T follicular helper cell (primary cell): ENCODE results near the gene PRR14L.
"Not testable (repeated sequence)": the region's sequence is repeated elsewhere in the genome, so short reads cannot be mapped to it uniquely, and the experiment has no call there.

Experiments
- DNase-seq: peaks from one replicate; pipeline ENCODE4 v3.0.0-alpha.2; 2020; ENCODE audit warnings: low read depth
- total RNA-seq, 2 experiments: gene quantifications; one replicate each; lab custom pipeline; 2026; lab: John Stamatoyannopoulos, UW

The PRR14L gene
- total RNA-seq, result 109 to 145 reads per million in 2 experiments

DNA sequence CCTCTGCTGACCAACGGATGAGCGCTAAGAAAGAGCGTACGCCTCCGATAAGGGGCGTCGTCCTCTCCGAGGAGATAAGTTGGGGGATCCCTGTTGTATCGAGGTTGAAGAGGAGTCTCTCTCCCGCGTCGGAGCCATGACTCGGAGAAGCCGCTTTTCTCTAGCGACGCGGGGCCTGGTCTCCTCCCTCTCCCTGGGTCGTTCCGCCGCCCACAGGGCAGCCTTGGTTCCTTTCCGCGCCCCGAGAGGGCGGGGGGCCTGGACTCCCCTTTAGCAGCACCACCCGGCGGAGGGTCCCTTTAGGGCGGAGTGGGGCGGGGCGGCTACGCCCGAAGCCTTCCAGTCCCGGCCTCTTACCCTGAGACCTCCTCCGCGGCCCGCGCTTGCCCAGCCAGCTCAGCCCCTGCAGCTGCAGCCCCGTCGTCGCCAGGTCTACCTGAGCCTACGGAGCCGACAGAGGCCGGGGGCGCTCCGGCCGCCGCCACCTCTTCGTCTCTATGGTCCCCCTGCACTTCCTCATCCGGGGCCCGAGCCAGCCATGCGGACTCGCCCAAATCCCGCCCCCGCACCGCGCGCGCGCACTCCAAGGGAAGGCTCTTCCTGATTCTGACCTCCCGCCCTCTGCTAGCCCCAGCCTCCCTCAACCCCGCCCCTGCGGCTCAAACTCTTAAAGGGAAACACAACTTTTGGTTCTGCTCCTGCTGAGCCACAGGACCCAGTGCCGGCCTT, at the start of gene PRR14L:
TSS of gene PRR14L (minus strand) at position 497 of the 729 bp plus-strand sequence. CDS start 11,272 bp downstream, outside the sequence.
- DNase-seq, result peak; percentile 95

DNA sequence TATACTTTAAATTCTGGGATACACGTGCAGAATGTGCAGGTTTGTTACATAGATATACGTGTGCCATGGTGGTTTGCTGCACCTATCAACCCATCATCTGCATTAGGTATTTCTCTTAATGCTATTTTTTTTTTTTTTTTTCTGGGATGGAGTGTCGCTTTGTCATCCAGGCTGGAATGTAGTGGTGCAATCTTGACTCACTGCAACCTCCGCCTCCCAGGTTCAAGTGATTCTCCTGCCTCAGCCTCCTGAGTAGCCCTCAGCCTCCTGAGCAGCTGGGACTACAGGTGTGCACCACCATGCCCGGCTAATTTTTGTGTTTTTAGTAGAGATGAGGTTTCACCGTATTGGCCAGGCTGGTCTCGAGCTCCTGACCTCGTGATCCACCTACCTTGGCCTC, 49.4 kb upstream of the PRR14L start:
- not testable (repeated sequence) for DNase-seq

DNA sequence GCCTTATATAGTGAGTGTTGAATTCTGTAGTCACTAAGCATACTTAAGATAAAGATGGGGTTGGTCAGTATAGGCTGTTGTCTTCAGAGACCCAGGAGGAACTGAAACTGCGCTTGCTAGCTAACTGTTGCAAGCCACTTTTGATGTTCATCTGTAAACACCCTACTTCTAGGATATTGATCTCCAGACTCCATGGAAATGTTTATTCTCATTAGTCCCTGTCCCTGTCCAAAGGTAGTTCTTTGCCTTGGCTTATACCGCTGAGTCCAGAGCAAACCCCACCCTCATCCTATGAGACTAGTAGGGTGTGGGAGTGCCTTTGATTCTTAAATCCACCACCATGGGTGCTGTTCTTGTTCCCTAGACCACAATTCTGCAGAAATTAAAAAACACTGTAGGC, 40.3 kb upstream of the PRR14L start:
- DNase-seq, result no peak

DNA sequence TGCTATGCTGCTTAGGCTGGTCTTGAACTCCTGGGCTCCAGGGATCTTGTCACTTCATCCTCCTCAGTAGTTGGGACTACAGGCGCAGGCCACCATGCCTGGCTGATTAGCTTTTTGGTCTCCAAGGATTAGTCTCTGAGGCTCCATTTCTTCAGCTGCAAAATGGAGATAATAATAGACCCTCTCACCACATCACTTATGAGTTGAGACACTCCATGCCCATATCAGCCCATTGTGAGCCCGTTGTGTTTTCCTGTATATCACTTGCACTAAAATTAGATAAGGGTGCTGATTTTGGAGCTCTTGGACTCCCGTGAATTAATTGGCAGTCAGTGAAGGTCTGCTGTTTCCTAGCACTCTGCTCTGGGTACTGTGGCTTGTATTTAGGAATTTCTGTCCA, 39.9 kb upstream of the PRR14L start:
- DNase-seq, result no peak

DNA sequence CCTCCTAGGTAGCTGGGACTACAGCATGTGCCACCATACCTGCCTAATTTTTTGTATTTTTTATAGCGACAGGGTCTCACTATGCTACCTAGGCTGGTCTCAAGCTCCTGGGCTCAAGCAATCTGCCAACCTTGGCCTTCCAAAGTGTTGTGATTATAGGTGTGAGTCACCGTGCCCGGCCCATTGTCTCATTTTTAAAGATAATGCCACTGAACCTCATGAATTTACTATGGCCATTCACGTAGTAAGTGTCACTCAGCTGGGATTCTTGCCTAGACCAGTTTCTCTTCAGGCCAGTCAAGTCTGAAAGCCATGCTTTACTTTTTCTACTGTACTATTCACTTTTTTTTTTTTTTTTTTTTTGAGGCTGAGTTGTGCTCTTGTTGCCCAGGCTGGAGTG, 26.3 kb upstream of the PRR14L start:
- no peak for DNase-seq

DNA sequence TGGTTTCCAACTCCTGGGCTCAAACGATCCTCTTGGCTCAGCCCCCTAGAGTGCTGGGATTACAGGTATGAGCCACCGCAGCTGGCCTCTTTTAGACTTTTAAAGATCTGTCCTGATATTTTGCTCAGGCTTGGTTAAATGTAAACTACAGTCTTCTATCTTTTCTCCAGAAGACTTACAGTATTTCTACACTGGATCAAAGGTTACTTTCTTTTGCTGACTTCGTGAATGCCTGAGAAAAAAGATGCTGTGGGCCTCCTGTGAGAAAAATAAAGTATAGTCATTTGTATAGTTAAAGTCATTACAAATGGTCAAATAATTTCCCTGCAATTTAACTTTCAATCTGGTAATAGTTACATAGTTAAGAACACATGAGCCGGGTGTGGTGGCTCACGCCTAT, 23.5 kb upstream of the PRR14L start:
- no peak for DNase-seq

DNA sequence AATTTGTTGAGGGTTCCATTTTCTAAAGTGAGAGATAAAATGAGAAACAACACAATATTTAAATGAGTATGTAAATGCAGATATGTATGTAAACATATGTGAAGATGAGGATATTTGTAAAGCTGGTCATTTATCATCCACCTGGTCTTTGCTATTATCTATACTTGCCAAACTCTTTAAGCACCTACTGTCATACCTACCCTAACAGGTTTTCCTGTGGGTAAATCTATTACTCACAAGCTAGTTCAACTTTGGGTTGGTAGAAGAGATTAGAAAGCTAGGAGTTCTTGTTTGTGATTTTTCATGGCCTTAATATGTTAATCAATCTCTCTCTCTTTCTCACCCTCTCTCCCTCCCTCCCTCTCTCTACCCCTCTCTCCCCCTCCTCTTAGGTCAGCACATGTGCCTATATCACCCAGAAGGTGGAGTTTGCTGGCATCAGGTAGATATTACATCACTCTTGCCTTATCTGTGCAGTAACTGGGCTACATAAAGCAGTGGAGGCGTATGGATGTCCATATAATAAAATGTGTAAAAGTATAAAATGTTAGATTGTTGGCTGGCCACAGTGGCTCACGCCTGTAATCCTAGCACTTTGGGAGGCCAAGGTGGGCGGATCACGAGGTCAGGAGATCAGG, 18.6 kb upstream of the PRR14L start:
- no peak for DNase-seq

DNA sequence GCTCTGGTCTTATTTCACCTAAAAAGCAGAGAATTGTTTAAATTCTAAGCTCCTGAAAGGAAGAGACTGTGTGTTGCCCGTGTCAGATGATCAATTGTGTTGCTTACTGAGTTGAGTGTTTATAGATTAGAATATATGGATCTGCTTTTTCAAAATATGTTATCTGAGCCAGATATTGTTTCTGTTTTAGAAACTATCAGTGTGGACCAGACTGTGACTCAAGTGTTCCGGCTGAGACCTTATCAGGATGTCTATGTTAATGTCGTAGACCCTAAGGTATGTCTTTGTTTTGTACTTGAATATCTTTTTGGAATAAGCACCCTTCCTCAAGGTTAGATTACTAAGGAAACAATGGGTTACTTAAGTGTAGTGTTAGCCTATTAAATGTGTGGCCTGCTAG, 14.9 kb upstream of the PRR14L start:
- DNase-seq, result no peak

DNA sequence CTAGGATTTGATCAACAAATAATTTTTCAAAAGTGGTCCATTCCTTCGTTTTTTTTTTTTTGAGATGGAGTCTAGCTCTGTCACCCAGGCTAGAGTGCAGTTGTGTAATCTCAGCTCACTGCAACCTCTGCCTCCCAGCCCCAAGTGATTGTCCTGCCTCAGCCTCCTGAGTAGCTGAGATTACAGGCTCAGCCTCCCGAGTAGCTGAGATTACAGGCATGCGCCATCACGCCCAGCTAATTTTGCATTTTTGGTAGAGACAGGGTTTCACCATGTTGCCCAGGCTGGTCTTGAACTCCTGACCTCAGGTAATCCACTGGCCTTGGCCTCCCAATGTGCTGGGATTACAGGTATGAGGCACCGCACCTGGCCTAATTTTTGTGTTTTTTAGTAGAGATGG, 8.9 kb upstream of the PRR14L start:
- DNase-seq, result not testable (repeated sequence)

DNA sequence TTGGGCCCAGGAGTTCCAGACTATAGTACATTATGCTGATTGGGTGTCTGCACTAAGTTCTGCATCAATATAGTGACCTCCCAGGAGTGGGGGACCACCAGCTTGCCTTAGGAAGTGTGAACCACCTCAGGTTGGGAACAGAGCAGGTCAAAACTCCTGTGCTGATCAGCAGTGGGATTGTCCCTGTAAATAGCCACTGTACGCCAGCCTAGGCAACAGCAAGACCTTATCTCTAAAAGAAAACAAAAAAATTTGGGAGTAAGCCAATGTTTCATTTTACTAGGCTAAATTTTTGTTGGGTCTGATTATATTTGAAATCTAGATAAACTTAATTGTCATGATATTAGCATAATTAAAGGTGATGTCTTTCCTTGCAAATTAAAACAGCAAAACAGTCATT, 7.3 kb upstream of the PRR14L start:
- no peak for DNase-seq

DNA sequence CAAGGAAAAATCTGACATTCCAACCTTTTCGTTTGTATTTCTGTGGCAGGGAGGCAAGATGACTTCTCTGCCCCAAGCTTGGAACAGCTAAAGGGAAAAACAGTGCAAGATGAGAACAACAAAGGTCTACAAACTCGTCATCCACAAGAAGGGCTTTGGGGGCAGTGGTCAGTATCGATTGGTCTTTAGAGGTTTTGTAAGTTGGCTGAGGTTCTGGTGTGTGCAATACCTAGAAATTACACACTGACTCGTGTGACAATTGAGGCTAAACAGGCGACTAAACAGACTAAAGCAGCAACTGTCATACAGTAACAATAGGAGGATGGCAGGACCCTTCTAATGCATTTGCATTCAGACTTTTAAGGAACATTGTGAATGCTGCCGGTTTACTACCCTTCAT, 4.9 kb upstream of the PRR14L start:
- DNase-seq, result no peak

DNA sequence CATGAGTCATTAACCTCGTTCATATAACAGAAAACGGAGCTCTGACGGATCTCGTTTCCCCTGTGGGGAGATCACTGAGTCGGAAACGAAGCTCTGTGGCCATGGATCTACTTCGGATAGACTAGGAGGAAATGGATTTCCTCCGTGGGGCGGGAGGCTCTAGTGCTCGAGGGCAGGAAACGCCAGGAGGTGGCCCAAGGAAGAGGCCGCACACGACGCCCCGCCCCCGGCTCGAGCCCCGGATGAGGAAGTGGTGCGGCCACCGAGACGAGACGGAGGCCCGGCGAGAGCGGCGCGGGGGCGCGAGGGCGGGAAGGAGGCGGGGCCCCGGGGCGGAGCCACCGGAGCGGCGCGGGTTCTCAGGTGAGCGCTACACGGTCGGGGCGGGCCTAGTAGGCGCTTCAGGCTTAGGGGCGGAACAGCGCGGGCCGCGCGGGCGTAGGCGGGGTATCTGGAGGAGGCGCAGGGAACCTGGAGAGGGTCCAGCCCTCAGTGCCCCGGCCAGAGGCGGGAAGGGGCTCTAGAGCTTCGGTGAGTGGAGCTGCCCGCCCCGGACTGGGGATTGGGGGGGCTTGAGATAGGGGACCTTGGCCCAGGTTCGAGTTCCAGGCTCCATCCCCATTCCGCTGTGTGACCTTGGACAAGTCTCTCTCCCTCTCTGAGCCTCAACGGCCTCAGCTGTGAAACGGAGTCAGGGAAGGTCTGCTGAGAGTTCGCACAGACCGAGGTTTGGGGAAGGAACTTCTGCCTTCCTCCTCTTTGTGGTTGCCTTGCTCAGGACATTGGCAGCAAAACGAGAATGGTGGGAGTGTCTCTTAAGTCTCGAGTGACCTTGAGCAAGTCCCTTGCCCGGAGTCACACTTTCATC, 3.9 kb upstream of the PRR14L start, which contains the start of gene DEPDC5:
TSS of gene DEPDC5 (plus strand) at position 386 of the 868 bp plus-strand sequence. CDS start 903 bp downstream, outside the sequence.
- DNase-seq, result peak; percentile 93

DNA sequence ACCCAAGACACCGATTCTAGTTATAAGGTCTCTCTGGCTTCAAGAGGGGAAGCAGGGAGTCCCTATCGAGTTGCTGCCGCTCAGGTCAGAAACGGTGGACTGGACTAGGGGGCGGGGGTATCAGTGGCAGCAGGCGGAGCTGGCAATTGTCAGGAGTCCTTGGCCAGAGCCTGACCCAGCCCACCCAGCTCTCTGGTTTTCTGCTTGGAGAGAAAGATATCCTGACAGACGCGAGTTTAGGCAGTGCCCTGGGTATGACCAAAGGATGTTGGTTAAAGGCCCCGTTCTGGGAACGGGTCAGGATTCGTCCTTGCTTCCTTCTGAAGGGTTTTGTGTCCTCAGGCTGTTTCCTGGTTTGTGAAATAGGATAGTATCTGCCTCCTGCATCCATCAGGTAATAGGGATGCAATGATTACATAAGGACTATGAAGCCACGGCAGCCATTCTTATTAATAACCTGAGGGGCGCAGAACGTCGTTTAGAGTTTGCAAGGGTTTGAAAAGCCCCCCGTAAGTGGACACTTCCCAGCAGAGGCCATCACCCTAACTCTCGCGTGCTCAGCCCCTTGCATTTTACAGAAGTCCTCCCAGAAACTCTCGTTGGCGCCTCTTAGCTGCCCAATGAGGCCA, 3.2 kb upstream of the PRR14L start:
- DNase-seq, result no peak

DNA sequence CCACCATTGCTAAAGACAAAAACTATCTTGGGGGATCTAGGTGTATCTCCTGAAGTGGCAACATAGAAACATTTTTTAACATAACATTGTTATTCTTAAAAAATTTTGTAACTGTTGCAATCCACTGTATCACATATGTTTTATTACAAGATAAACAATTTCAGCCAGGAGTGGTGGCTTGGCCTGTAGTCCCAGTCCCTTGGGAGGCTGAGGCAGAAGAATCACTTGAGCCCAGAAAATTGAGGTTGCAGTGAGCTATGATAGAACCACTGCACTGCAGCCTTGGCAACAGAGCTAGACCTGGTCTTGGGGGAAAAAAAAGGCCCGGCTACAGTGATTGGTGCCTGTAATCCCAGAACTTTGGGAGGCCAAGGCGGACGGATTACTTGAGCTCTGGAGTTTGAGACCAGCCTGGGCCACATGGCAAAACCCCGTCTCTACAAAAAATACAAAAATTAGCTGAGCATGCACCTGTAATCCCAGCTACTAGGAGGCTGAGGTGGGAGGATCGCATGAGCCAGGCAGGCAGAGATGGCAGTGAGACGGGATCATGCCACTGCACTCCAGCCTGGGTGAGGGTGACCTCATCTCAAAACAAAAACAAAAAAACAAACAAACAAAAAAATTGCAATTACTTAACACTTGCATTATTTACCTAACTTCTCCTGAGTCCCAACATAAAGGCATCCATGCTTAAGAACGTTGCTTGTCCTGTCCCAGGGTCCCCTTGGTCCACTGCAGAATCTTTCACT, 2.3 kb upstream of the PRR14L start:
- DNase-seq, result no peak

DNA sequence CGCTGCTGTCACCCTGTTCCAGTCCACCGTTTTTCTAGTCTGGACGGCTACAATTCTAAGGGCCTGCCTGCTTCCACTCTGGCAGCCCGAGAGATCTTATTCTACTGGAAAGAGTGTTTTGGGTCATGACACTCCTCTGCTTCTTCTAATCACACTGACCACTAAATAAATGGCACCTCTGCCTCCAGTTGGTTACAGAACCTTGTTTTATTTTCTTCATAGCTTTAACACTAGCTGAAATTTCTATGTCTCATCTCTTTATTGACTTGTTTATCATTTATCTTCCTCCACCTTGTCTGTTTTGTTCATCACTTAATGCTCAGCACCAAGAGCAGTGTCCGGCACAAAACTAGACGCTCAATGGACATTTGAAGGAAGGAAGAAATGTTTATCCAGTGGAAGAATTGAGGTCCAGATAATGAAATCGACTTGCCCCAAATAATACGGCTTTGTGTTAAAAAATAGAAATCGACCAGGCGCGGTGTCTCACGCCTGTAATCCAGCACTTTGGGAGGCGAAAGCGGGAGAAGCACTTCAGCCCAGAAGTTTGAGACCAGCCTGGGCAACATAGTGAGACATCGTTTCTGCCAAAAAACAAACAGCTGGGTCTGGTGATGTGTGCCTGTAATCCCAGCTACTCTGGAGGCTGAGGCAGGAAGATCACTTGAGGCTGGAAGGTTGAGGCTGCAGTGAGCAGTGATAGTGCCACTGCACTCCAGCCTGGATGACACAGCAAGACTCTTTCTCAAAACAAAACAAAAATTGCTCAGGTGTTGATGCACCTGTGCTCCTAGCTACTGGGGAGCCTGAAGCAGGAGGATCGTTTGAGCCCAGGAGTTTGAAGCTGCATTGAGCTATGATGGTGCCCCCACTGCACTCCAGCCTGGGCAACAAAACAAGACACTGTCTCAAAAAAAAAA, 693 bp upstream of the PRR14L start:
- DNase-seq, result no peak

DNA sequence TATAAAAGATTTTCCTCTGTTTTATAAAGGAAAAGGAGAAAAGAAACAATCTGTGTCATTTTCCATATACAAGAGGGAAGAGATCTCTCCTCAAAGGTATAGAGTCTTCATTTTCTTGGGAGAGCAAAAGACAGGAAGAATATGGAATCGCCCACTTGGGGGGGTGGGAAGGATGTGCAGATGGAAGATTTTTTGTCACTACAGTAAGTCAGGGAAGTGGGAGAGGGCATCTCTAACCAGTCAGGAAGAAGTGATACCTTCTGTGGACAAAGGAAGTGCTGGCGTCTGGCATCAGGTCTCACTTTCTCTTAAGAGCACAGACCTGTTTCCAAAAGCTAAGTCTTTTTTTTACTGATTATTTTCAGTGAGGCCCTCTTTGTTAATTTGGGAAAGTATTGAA, 1.4 kb downstream of the PRR14L start:
- no peak for DNase-seq

DNA sequence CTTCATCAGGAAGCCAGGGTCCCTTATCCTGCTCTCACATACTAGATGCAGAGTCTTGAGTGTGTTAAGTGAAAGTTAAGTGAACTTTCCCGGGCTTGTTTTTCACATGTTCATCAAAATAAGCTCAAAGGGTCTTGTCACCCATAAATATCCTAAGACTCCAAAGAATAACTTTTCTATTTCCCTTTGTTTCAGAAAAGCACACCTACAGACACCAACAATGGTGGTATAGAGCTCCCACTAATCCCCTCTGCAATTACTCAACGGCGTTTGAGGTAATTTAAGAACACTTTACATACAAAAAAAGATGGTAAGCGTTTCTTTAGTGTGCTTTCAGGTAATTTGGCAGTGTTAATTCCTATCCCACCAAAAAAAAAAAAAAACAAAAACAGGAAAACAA, 2.5 kb downstream of the PRR14L start:
- DNase-seq, result no peak

DNA sequence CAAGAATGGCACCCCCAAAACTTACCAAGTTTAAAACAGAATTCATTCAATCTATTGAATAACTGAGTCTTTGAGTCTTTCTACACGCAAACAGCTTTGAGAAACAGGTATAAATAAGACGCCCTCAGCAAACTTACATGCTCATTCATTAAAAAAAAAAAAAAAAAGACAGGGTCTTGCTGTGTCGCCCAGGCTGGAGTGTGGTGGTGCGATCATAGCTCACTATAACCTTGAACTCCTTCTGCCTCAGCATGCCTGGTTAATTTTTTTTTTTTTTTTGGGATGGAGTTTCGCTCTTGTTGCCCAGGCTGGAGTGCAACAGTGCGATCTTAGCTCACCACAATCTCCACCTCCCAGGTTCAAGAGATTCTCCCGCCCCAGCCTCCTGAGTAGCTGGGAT, 6.1 kb downstream of the PRR14L start:
- no peak for DNase-seq

DNA sequence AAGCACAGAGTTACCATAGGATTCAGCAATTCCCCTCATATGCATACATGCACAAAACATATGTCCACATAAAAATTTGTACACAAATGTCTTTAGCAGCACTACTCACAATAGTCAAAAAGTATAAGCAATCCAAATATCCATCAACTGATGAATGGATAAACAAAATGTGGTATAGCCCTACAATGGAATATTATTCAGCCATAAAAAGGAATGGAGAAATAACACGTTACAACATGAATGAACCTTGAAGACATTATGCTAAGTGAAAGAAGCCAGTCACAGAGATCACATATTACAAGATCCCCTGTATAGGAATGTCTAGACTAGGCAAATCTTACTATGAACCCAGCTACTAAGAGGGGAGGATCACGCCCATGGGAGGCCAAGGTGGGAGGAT, 7.2 kb downstream of the PRR14L start:
- no peak for DNase-seq

DNA sequence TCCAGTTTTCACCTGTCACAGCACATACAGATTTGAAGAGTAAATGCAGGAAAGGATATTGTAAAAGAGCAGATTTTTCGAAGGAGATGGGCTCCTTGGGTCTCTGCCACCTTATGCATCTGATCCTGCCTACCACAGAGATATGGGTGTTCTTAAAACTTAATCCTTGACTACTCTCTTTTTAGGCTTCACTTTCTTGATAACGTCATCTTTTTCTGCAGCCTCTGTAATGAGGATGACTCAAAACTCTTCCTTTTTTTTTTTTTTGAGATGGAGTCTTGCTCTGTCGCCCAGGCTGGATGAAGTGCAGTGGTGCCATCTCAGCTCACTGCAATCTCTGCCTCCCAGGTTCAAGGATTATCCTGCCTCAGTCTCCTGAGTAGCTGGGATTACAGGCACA, 7.8 kb downstream of the PRR14L start:
- no peak for DNase-seq
